Ishikawa (cell line): ENCODE measurements around the gene VMAC.

ENCODE experiments used
- CEBPB ChIP-seq: IDR thresholded peaks from 2 replicates; pipeline ENCODE4 v1.6.1; 2012
- CREB1 ChIP-seq: IDR thresholded peaks from 2 replicates; pipeline ENCODE4 v1.6.1; 2012; ENCODE audit warnings: low read depth
- EGR1 ChIP-seq: IDR thresholded peaks from 2 replicates; pipeline ENCODE4 v1.6.1; 2012
- EP300 ChIP-seq: IDR thresholded peaks from 2 replicates; pipeline ENCODE4 v1.6.1; 2012; ENCODE audit warnings: borderline replicate concordance
- FOXM1 ChIP-seq: IDR thresholded peaks from 2 replicates; pipeline ENCODE4 v1.6.1; 2012; ENCODE audit warnings: low read depth, borderline replicate concordance
- NFIC ChIP-seq: IDR thresholded peaks from 2 replicates; pipeline ENCODE4 v1.6.1; 2012
- RAD21 ChIP-seq: IDR thresholded peaks from 2 replicates; pipeline ENCODE4 v1.6.1; 2012; ENCODE audit warnings: low read depth
- REST ChIP-seq: IDR thresholded peaks from 2 replicates; pipeline ENCODE4 v1.6.1; 2012; ENCODE audit warnings: low read depth, mild to moderate bottlenecking
- TAF1 ChIP-seq: IDR thresholded peaks from 2 replicates; pipeline ENCODE4 v1.6.1; 2012; ENCODE audit warnings: low read depth, mild to moderate bottlenecking
- TCF12 ChIP-seq: IDR thresholded peaks from 2 replicates; pipeline ENCODE4 v1.6.1; 2012; ENCODE audit warnings: low read depth
- TEAD4 ChIP-seq: IDR thresholded peaks from 2 replicates; pipeline ENCODE4 v1.6.1; 2012
- YY1 ChIP-seq: IDR thresholded peaks from 2 replicates; pipeline ENCODE4 v1.6.1; 2012; ENCODE audit warnings: low read depth
- ZBTB7A ChIP-seq: IDR thresholded peaks from 2 replicates; pipeline ENCODE4 v1.6.1; 2012; ENCODE audit warnings: low read depth
- TF ChIP-seq, protein P1 (sequence below): IDR thresholded peaks from 2 replicates; pipeline ENCODE4 v1.6.1; 2012

VMAC gene

GRCh38 chr19:5940260-5941208, 35.9 kb downstream of the VMAC start:
- TF ChIP-seq EP300 (no peak), RAD21 (no peak), CREB1 (no peak), TCF12 (no peak), TAF1 (no peak), ZBTB7A (no peak), REST (no peak)

DNA sequence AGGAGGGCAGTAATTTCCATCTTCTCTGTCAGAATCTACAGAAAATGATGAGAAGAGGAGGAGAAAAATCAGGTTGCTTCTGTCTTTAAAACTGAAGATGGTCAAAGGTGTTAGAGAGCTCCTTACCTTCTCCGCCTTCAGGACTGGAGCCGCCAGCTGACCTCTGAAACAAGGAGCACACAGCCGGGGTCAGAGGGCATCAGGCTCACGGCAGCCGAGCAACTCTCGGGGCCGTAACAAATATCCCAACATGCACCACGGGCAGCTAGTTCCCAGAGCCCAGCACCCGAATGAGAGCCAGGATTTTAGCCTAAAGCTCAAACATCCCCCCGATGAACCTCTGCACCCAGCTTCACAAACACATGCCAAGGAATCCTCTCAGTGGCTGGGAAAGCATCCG, 37.0 kb downstream of the VMAC start:
- no peak for TF ChIP-seq RAD21
- no peak for TF ChIP-seq EGR1
- TF ChIP-seq REST: no peak
- no peak for TF ChIP-seq TCF12
- TF ChIP-seq EP300: no peak
- no peak for TF ChIP-seq TEAD4
- TF ChIP-seq YY1: no peak

DNA sequence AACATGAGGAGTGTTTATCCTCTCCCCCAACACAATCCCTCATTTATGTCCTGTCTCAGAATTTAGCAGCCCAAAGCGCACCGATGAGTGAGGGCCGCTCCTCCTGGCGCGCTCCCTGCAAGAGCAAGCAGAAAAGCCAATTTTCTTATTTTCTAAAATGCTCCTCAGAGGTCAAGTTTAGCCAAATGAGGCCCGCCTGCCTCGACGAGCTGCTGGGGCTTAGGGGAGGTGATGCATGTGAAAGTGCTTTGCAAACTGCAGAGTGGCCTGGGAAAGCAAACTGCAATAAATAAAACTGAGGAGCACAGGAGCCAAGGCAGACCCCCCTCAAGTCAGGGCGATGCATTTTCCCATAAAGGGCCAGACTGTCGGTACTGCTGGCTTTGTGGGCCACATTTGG, 38.4 kb downstream of the VMAC start:
- no peak for TF ChIP-seq NFIC
- TF ChIP-seq TAF1: no peak

GRCh38 chr19:5943623-5944022, 39.0 kb downstream of the VMAC start:
- no peak for TF ChIP-seq YY1
- TF ChIP-seq RAD21: no peak
- no peak for TF ChIP-seq REST
- no peak for TF ChIP-seq CEBPB
- TF ChIP-seq TEAD4: no peak
- TF ChIP-seq, protein P1, sequence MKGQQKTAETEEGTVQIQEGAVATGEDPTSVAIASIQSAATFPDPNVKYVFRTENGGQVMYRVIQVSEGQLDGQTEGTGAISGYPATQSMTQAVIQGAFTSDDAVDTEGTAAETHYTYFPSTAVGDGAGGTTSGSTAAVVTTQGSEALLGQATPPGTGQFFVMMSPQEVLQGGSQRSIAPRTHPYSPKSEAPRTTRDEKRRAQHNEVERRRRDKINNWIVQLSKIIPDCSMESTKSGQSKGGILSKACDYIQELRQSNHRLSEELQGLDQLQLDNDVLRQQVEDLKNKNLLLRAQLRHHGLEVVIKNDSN: no peak
- TF ChIP-seq CREB1: no peak
- TF ChIP-seq TAF1: no peak
- TF ChIP-seq ZBTB7A: no peak
- TF ChIP-seq FOXM1: no peak
- TF ChIP-seq EGR1: no peak
- TF ChIP-seq EP300: no peak

GRCh38 chr19:5947435-5947834, 42.8 kb downstream of the VMAC start:
- no peak for TF ChIP-seq ZBTB7A
- no peak for TF ChIP-seq CREB1
- no peak for TF ChIP-seq TEAD4
- TF ChIP-seq REST: no peak
- no peak for TF ChIP-seq TCF12
- TF ChIP-seq, protein P1: no peak
- no peak for TF ChIP-seq EP300
- TF ChIP-seq RAD21: no peak
- TF ChIP-seq FOXM1: no peak
- no peak for TF ChIP-seq NFIC
- TF ChIP-seq TAF1: no peak
- no peak for TF ChIP-seq EGR1
- TF ChIP-seq YY1: no peak
